GM10248 (cell line): ENCODE data around the gene GOSR2.

ENCODE experiments used
- CTCF ChIA-PET: fragments of 300-600 bp; sonication (Branson Sonifier 250); formaldehyde crosslinking; extraction: SDS; loops from one replicate; lab custom pipeline; 2021; ENCODE audit warnings: antibody characterized with exemption; lab: Yijun Ruan, JAX
- POLR2A ChIA-PET: fragments of 350-650 bp; sonication (Branson Sonifier 250); formaldehyde crosslinking; extraction: SDS; loops from one replicate; lab custom pipeline; 2020; ENCODE audit warnings: antibody characterized with exemption; lab: Yijun Ruan, JAX
- DNase-seq: peaks from one replicate; pipeline ENCODE4 v3.0.0; 2012; ENCODE audit errors: extremely low spot score
- CTCF ChIP-seq: IDR thresholded peaks from 2 replicates; pipeline ENCODE4 v1.5.1; 2012; ENCODE audit warnings: mild to moderate bottlenecking, low read depth; ENCODE audit errors: extremely low read depth, missing control alignments, control extremely low read depth

The GOSR2 gene

GRCh38 chr17:46962374-46962790 lies 39.4 kb downstream of the GOSR2 start:
- no peak for TF ChIP-seq CTCF
- CTCF ChIA-PET, result interaction anchor here (1.4 to 1.5 kb wide), 2 partner anchors 20 to 353 kb away, joined by 3 to 4 read pairs; no protein-coding TSS in a partner anchor
- POLR2A ChIA-PET, result no interaction called here
- no peak for DNase-seq

- ChIA-PET CTCF (interaction anchor here (0.6 to 1.5 kb wide), 2 partner anchors 21 to 209 kb away, joined by 3 to 4 read pairs; no protein-coding TSS in a partner anchor), POLR2A (no interaction called here)
- no peak for DNase-seq
- TF ChIP-seq CTCF, result no peak
Measured at GRCh38 chr17:46963571-46963970, 40.6 kb downstream of the GOSR2 start.

- ChIA-PET POLR2A (no interaction called here), CTCF (interaction anchor here (1.2 kb wide), 1 partner anchor 22 kb away, joined by 3 read pairs; no protein-coding TSS in a partner anchor)
- no peak for TF ChIP-seq CTCF
- DNase-seq, result no peak
Measured at GRCh38 chr17:46964315-46965265, 41.6 kb downstream of the GOSR2 start.

GRCh38 chr17:46968224-46968834 lies 45.4 kb downstream of the GOSR2 start:
- no peak for DNase-seq
- CTCF ChIA-PET, result interaction anchor here (1.1 to 4.1 kb wide), 2 partner anchors 10 to 26 kb away, joined by 3 to 16 read pairs; no protein-coding TSS in a partner anchor
- TF ChIP-seq CTCF, result no peak
- POLR2A ChIA-PET, result no interaction called here

GRCh38 chr17:46968896-46969295 lies 45.9 kb downstream of the GOSR2 start:
- CTCF ChIA-PET, result interaction anchor here (4.1 kb wide), 1 partner anchor 27 kb away, joined by 16 read pairs; no protein-coding TSS in a partner anchor
- no peak for TF ChIP-seq CTCF
- DNase-seq, result no peak
- POLR2A ChIA-PET, result no interaction called here

GRCh38 chr17:46971647-46972300 lies 48.8 kb downstream of the GOSR2 start:
- no peak for TF ChIP-seq CTCF
- ChIA-PET CTCF (interaction anchor here (1.0 to 1.2 kb wide), 2 partner anchors 29 to 30 kb away, joined by 3 to 4 read pairs; no protein-coding TSS in a partner anchor), POLR2A (no interaction called here)
- DNase-seq, result no peak
